Hematopoietic multipotent progenitor cell (in vitro differentiated cells): ENCODE data around the gene BAZ2A. TPM values are rescaled to one million over a fixed set of nuclear protein-coding genes. Genes with fewer than 3 reads are reported as not detected.

Source experiments
- DNase-seq, 3 donors: peaks; one replicate each; pipeline ENCODE4 v3.0.0-alpha.2; 2011 to 2015; ENCODE audit warnings: low read depth in 2 of 3, low spot score in 2 of 3
- total RNA-seq: library from RNA; depleted of rRNA; stranded (reverse); fragments of >200 nt; gene quantifications from one replicate; pipeline ENCODE4 v1.2.3, GENCODE V29; 2012

BAZ2A gene
- total RNA-seq, 1 donor, result 92.1 TPM

GRCh38 chr12:56635806-56636674, 5.9 kb upstream of the BAZ2A start:
- DNase-seq, result peak; percentile 64 to 91 (median 89)

GRCh38 chr12:56634837-56635791, 5.0 kb upstream of the BAZ2A start:
- DNase-seq, result peak; percentile 29 to 59 (median 56)

- peak in 1 of 3 donors; percentile 29 for DNase-seq
Measured at GRCh38 chr12:56634242-56634836, 4.2 kb upstream of the BAZ2A start.

GRCh38 chr12:56633468-56634241, 3.5 kb upstream of the BAZ2A start:
- no peak for DNase-seq

GRCh38 chr12:56632701-56633467, 2.8 kb upstream of the BAZ2A start:
- DNase-seq, result no peak

- DNase-seq, result peak in 1 of 3 donors; percentile 36
Measured at GRCh38 chr12:56631790-56632700, 1.9 kb upstream of the BAZ2A start.

- DNase-seq, result peak in 1 of 3 donors; percentile 21
Measured at GRCh38 chr12:56629459-56630179, 507 bp downstream of the BAZ2A start.

- peak; percentile 24 to 74 (median 56) for DNase-seq
Measured at GRCh38 chr12:56628671-56629458, 1.3 kb downstream of the BAZ2A start.

GRCh38 chr12:56626701-56627100, 3.4 kb downstream of the BAZ2A start:
- DNase-seq, result peak in 1 of 3 donors; percentile 23

- no peak for DNase-seq
Measured at GRCh38 chr12:56622535-56622934, 7.6 kb downstream of the BAZ2A start.

GRCh38 chr12:56616925-56617324, 13.2 kb downstream of the BAZ2A start:
- DNase-seq, result no peak

GRCh38 chr12:56616244-56616643, 13.9 kb downstream of the BAZ2A start:
- no peak for DNase-seq

GRCh38 chr12:56614627-56615026, 15.5 kb downstream of the BAZ2A start:
- DNase-seq, result no peak

GRCh38 chr12:56604355-56604754, 25.8 kb downstream of the BAZ2A start:
- no peak for DNase-seq

GRCh38 chr12:56602239-56602638, 27.9 kb downstream of the BAZ2A start:
- no peak for DNase-seq

GRCh38 chr12:56601503-56601902, 28.6 kb downstream of the BAZ2A start:
- peak in 2 of 3 donors; percentile 39 to 58 for DNase-seq

- DNase-seq, result no peak
Measured at GRCh38 chr12:56600753-56601152, 29.4 kb downstream of the BAZ2A start.
